CD14-positive monocyte (primary cell): ENCODE data around the gene SCG3. TPM values are rescaled to one million over a fixed set of nuclear protein-coding genes. Genes with fewer than 3 reads are reported as not detected.

Source experiments
- DNase-seq, 3 donors: peaks; one replicate each; pipeline ENCODE4 v3.0.0-alpha.2; 2011 to 2022
- H2AFZ ChIP-seq: 2 replicates; pipeline ENCODE4 v1.6.0; 2012; ENCODE audit warnings: mild to moderate bottlenecking, low read depth, low read length, inconsistent platforms; ENCODE audit not compliant: insufficient read depth, poor library complexity, severe bottlenecking
- H3K27ac ChIP-seq, 2 donors: 1 replicate in 1 of 2; 2 replicates in 1 of 2; pipeline ENCODE4 v1.5.1; 2012 to 2013; ENCODE audit warnings: low read length in 2 of 2, control low read depth in 1 of 2, inconsistent platforms in 1 of 2, low read depth in 1 of 2, mild to moderate bottlenecking in 1 of 2
- H3K27me3 ChIP-seq, 2 donors: one replicate each; pipeline versions ENCODE4 v1.6.0 to v1.6.1; 2011 to 2013; ENCODE audit warnings: low read length in 2 of 2; ENCODE audit not compliant: control insufficient read depth in 2 of 2, insufficient read depth in 2 of 2
- H3K36me3 ChIP-seq, 2 donors: replicated peaks in 1 of 2; 1 replicate in 1 of 2; 2 replicates in 1 of 2; pipeline versions ENCODE4 v1.5.1 to v1.6.1; 2012 to 2013; ENCODE audit warnings: low read length in 2 of 2, control low read depth in 1 of 2, inconsistent platforms in 1 of 2, mild to moderate bottlenecking in 1 of 2; ENCODE audit not compliant: insufficient read depth in 2 of 2, control insufficient read depth in 1 of 2
- H3K4me1 ChIP-seq, 2 donors: 1 replicate in 1 of 2; 2 replicates in 1 of 2; pipeline versions ENCODE4 v1.5.1 to v1.6.1; 2012 to 2013; ENCODE audit warnings: low read length in 2 of 2, control low read depth in 1 of 2, inconsistent platforms in 1 of 2, mild to moderate bottlenecking in 1 of 2, moderate library complexity in 1 of 2; ENCODE audit not compliant: insufficient read depth in 2 of 2, control insufficient read depth in 1 of 2
- H3K4me2 ChIP-seq: replicated peaks from 2 replicates; pipeline ENCODE3; 2012; ENCODE audit warnings: low read length, moderate library complexity, mild to moderate bottlenecking; ENCODE audit not compliant: poor library complexity, severe bottlenecking; ENCODE audit errors: extremely low read depth
- H3K4me3 ChIP-seq, 3 experiments: fragments of 200-600 bp in 1 of 3; sonication (generic) in 1 of 3; replicated peaks in 1 of 3; 1 replicate in 2 of 3; 2 replicates in 1 of 3; pipeline ENCODE4 v1.5.1; 2011 to 2013; ENCODE audit warnings: low read length in 3 of 3, mild to moderate bottlenecking in 3 of 3, control low read depth in 2 of 3, low read depth in 2 of 3, inconsistent platforms in 1 of 3, moderate library complexity in 1 of 3
- H3K79me2 ChIP-seq: 2 replicates; pipeline ENCODE4 v1.6.0; 2012; ENCODE audit warnings: mild to moderate bottlenecking, control low read depth, inconsistent platforms, low read length, moderate library complexity; ENCODE audit not compliant: insufficient read depth
- H3K9ac ChIP-seq: 2 replicates; pipeline ENCODE4 v1.6.0; 2017; ENCODE audit warnings: low read length, mild to moderate bottlenecking; ENCODE audit not compliant: insufficient read depth, poor library complexity, severe bottlenecking
- H3K9me3 ChIP-seq, 2 donors: replicated peaks in 1 of 2; 1 replicate in 1 of 2; 2 replicates in 1 of 2; pipeline versions ENCODE4 v1.5.1 to v1.6.1; 2012 to 2013; ENCODE audit warnings: low read length in 2 of 2, control low read depth in 1 of 2; ENCODE audit not compliant: control insufficient read depth in 1 of 2, insufficient read depth in 1 of 2
- H4K20me1 ChIP-seq: 2 replicates; pipeline ENCODE4 v1.6.0; 2012; ENCODE audit warnings: mild to moderate bottlenecking, low read length, control low read depth, moderate library complexity; ENCODE audit not compliant: insufficient read depth
- H3K27ac Mint-ChIP-seq, 7 donors: one replicate each; pipeline ENCODE4 v1.8.0; 2020; ENCODE audit warnings: mild to moderate bottlenecking in 7 of 7, mixed read lengths in 7 of 7, moderate library complexity in 6 of 7, inconsistent platforms in 2 of 7
- H3K27me3 Mint-ChIP-seq, 3 donors: one replicate each; pipeline ENCODE4 v1.8.0; 2021 to 2022; ENCODE audit warnings: low read depth in 3 of 3, mild to moderate bottlenecking in 3 of 3, mixed read lengths in 3 of 3, moderate library complexity in 3 of 3, inconsistent platforms in 1 of 3
- H3K36me3 Mint-ChIP-seq, 2 donors: one replicate each; pipeline ENCODE4 v1.8.0; 2020; ENCODE audit warnings: mixed read lengths in 2 of 2, inconsistent platforms in 1 of 2, mild to moderate bottlenecking in 1 of 2
- H3K4me1 Mint-ChIP-seq: one replicate; pipeline ENCODE4 v1.8.0; 2020; ENCODE audit warnings: mild to moderate bottlenecking, mixed read lengths
- H3K4me3 Mint-ChIP-seq, 2 donors: one replicate each; pipeline ENCODE4 v1.8.0; 2020; ENCODE audit warnings: mild to moderate bottlenecking in 2 of 2, mixed read lengths in 2 of 2, moderate library complexity in 1 of 2
- H3K9me3 Mint-ChIP-seq, 7 donors: one replicate each; pipeline ENCODE4 v1.8.0; 2020 to 2022; ENCODE audit warnings: mixed read lengths in 7 of 7, mild to moderate bottlenecking in 6 of 7, moderate library complexity in 6 of 7, inconsistent platforms in 2 of 7
- CTCF ChIP-seq: fragments of 200-600 bp; IDR thresholded peaks from one replicate; pipeline ENCODE4 v1.8.0; 2022; ENCODE audit warnings: antibody characterized with exemption, mild to moderate bottlenecking
- WGBS: methylation state at CpG from one replicate; pipeline ENCODE4 v1.1.5; 2013; ENCODE audit warnings: missing lambda C conversion rate; ENCODE audit not compliant: insufficient coverage; 5-methylcytosine and 5-hydroxymethylcytosine counted together
- intact Hi-C, 2 donors: fragments of 100-400 bp; cut with micrococcal nuclease; formaldehyde crosslinking; loops; one replicate each; pipeline versions ENCODE4 v1.15.0 to v1.15.1; 2023
- polyA plus RNA-seq, 3 donors: library from polyadenylated mRNA; depleted of rRNA in 1 of 3; unstranded in 2 of 3; stranded (reverse) in 1 of 3; fragments of 300-500 nt in 2 of 3; fragments of >200 nt in 1 of 3; fragmentation: Illumina TruSeq in 2 of 3; gene quantifications; 1 replicate in 2 of 3; 2 replicates in 1 of 3; pipeline ENCODE4 v1.2.3, GENCODE V29; 2012 to 2021

Gene SCG3
- polyA plus RNA-seq, 3 donors = not detected

- Histone ChIP-seq H3K27ac (no peak overlapping the region), H2AFZ (no peak overlapping the region), H3K4me3 (no peak overlapping the region), H3K4me2 (no peak overlapping the region), H3K9me3 (no peaks in the 10 kb centered on the region), H3K4me1 (peaks cover 12% of the 10 kb centered on the region in 2 donors), H4K20me1 (no peaks in the 10 kb centered on the region), H3K9ac (no peak overlapping the region), H3K36me3 (no peaks in the 10 kb centered on the region), H3K27me3 (peaks cover 2 to 4% of the 10 kb centered on the region in 2 donors), H3K79me2 (no peaks in the 10 kb centered on the region)
- Mint-ChIP-seq H3K4me3 (no peak overlapping the region), H3K9me3 (peaks cover 0 to 1% (median 0%) of the 10 kb centered on the region in 7 donors), H3K36me3 (no peaks in the 10 kb centered on the region), H3K27me3 (peaks cover 1 to 10% (median 7%) of the 10 kb centered on the region in 3 donors), H3K4me1 (peaks cover 20% of the 10 kb centered on the region), H3K27ac (no peak overlapping the region)
- TF ChIP-seq CTCF = no peak
- WGBS = no CpG with 5 or more reads among the region's 3 CpGs
- DNase-seq = peak in 2 of 3 donors; percentile 19 to 43
- intact Hi-C loops = no loop called here
Observed at GRCh38 chr15:51692154-51692553, 10.9 kb downstream of the SCG3 start.

GRCh38 chr15:51696566-51696965 is 15.3 kb downstream of the SCG3 start:
- DNase-seq = no peak
- no peaks in the 10 kb centered on the region for H3K36me3 Mint-ChIP-seq

More at GRCh38 chr15:51696566-51696965, 15.3 kb downstream of the SCG3 start:
- intact Hi-C loops = no loop called here
- Mint-ChIP-seq H3K27me3 (peaks cover 3 to 12% (median 6%) of the 10 kb centered on the region in 3 donors), H3K9me3 (no peaks in the 10 kb centered on the region), H3K27ac (no peak overlapping the region), H3K4me3 (no peak overlapping the region), H3K4me1 (peaks cover 15% of the 10 kb centered on the region)
- H3K4me1 ChIP-seq = peaks cover 10% of the 10 kb centered on the region in 2 donors
- peaks cover 3 to 6% of the 10 kb centered on the region in 2 donors for H3K27me3 ChIP-seq
- no peak for TF ChIP-seq CTCF
- H3K4me3 ChIP-seq = no peak overlapping the region
- no peak overlapping the region for H2AFZ ChIP-seq
- H4K20me1 ChIP-seq = no peaks in the 10 kb centered on the region
- H3K79me2 ChIP-seq = no peaks in the 10 kb centered on the region
- no peak overlapping the region for H3K27ac ChIP-seq
- 91% methylated on average over 1 of the region's 5 CpGs for WGBS
- H3K36me3 ChIP-seq = no peaks in the 10 kb centered on the region
- no peak overlapping the region for H3K9ac ChIP-seq
- no peak overlapping the region for H3K4me2 ChIP-seq
- no peaks in the 10 kb centered on the region for H3K9me3 ChIP-seq
